AG04450 (cell line): ENCODE results near the gene KMO. TPM values are rescaled to one million over a fixed set of nuclear protein-coding genes. Genes with fewer than 3 reads are reported as not detected.

ENCODE experiments used
- CTCF ChIA-PET: fragments of 300-600, 350-600 bp; formaldehyde crosslinking; extraction: SDS; loops from one replicate; lab custom pipeline; 2022; ENCODE audit warnings: antibody characterized with exemption, inconsistent platforms; lab: Charles Lee
- POLR2A ChIA-PET: fragments of 350-600 bp; formaldehyde crosslinking; extraction: SDS; loops from one replicate; lab custom pipeline; 2021; ENCODE audit warnings: antibody characterized with exemption, inconsistent platforms; lab: Yijun Ruan, JAX
- DNase-seq: peaks from one replicate; pipeline ENCODE4 v3.0.0-alpha.2; 2011; ENCODE audit warnings: low read depth, low spot score
- H3K27ac ChIP-seq: one replicate; pipeline ENCODE4 v1.5.1; 2012; ENCODE audit warnings: low read depth, low read length, control low read depth
- H3K27me3 ChIP-seq: one replicate; pipeline ENCODE4 v1.6.0; 2012; ENCODE audit warnings: low read length; ENCODE audit not compliant: control insufficient read depth, insufficient read depth
- H3K4me3 ChIP-seq: 2 replicates; pipeline ENCODE4 v1.5.1; 2011; ENCODE audit warnings: mild to moderate bottlenecking, low read depth, low read length, control low read depth
- H3K9me3 ChIP-seq: 2 replicates; pipeline ENCODE4 v1.5.1; 2012; ENCODE audit warnings: low read length; ENCODE audit not compliant: control insufficient read depth, insufficient read depth
- CTCF ChIP-seq: IDR thresholded peaks from 2 replicates; pipeline ENCODE4 v1.5.1; 2011; ENCODE audit warnings: low read depth, low read length, control low read depth, inconsistent platforms
- polyA plus RNA-seq: library from polyadenylated mRNA; depleted of rRNA; stranded (reverse); fragments of >200 nt; gene quantifications from 2 replicates; pipeline ENCODE4 v1.2.3, GENCODE V29; 2011

The KMO gene
- polyA plus RNA-seq, 1 experiment, result 0.07 TPM

- no peak for TF ChIP-seq CTCF
- no peak overlapping the region for H3K4me3 ChIP-seq
- H3K27ac ChIP-seq, result no peak overlapping the region
- peaks cover 6% of the 10 kb centered on the region for H3K27me3 ChIP-seq
- no peaks in the 10 kb centered on the region for H3K9me3 ChIP-seq
- no peak for DNase-seq
- ChIA-PET POLR2A (no interaction called here), CTCF (interaction anchor here (0.6 to 1.7 kb wide), 3 partner anchors 13 to 464 kb away, joined by 5 to 13 read pairs (median 8); partner anchors contain the start of gene MAP1LC3C)
Observed at GRCh38 chr1:241533326-241534115, 1.3 kb downstream of the KMO start.

GRCh38 chr1:241536304-241536703 lies 4.1 kb downstream of the KMO start:
- H3K9me3 ChIP-seq, result no peaks in the 10 kb centered on the region
- POLR2A ChIA-PET, result no interaction called here
- TF ChIP-seq CTCF, result no peak
- DNase-seq, result no peak
- H3K27ac ChIP-seq, result no peak overlapping the region
- no peak overlapping the region for H3K4me3 ChIP-seq
- CTCF ChIA-PET, result interaction anchor here (0.5 to 1.5 kb wide), 4 partner anchors 75 to 1108 kb away, joined by 3 to 6 read pairs (median 4); partner anchors contain the start of gene MAP1LC3C
- peaks cover 6% of the 10 kb centered on the region for H3K27me3 ChIP-seq

GRCh38 chr1:241536969-241537368 lies 4.8 kb downstream of the KMO start:
- DNase-seq, result no peak
- Histone ChIP-seq H3K27ac (no peak overlapping the region), H3K4me3 (no peak overlapping the region), H3K27me3 (peaks cover 6% of the 10 kb centered on the region), H3K9me3 (no peaks in the 10 kb centered on the region)
- TF ChIP-seq CTCF, result no peak
- ChIA-PET POLR2A (no interaction called here), CTCF (interaction anchor here (0.8 to 1.5 kb wide), 3 partner anchors 75 to 461 kb away, joined by 3 to 6 read pairs (median 3); partner anchors contain the start of gene MAP1LC3C)

GRCh38 chr1:241542199-241542907 lies 10.2 kb downstream of the KMO start:
- TF ChIP-seq CTCF, result no peak
- H3K9me3 ChIP-seq, result no peaks in the 10 kb centered on the region
- CTCF ChIA-PET, result no interaction called here

GRCh38 chr1:241548008-241548407 lies 15.8 kb downstream of the KMO start:
- H3K27me3 ChIP-seq, result no peaks in the 10 kb centered on the region
- no peak for TF ChIP-seq CTCF
- no peaks in the 10 kb centered on the region for H3K9me3 ChIP-seq
- DNase-seq, result no peak
- H3K27ac ChIP-seq, result no peak overlapping the region
- ChIA-PET POLR2A (no interaction called here), CTCF (no interaction called here)
- no peak overlapping the region for H3K4me3 ChIP-seq

More at GRCh38 chr1:241542199-241542907, 10.2 kb downstream of the KMO start:
- POLR2A ChIA-PET, result no interaction called here
- Histone ChIP-seq H3K4me3 (no peak overlapping the region), H3K27me3 (peaks cover 4% of the 10 kb centered on the region), H3K27ac (no peak overlapping the region)
- DNase-seq, result no peak
